Activated CD4-positive, alpha-beta T cell treated with anti-CD3 and anti-CD28 coated beads, Interleukin-2, amount 50 U/mL, for 24 hours (primary cell): ENCODE data around the gene VWA1.
"Not testable (repeated sequence)": the region's sequence is repeated elsewhere in the genome, so short reads cannot be mapped to it uniquely, and the experiment has no call there.

ENCODE experiments used
- DNase-seq, 2 donors: peaks; one replicate each; pipeline ENCODE4 v3.0.0-alpha.2; 2020; ENCODE audit warnings: low read depth in 1 of 2, low spot score in 1 of 2

VWA1 gene

DNA sequence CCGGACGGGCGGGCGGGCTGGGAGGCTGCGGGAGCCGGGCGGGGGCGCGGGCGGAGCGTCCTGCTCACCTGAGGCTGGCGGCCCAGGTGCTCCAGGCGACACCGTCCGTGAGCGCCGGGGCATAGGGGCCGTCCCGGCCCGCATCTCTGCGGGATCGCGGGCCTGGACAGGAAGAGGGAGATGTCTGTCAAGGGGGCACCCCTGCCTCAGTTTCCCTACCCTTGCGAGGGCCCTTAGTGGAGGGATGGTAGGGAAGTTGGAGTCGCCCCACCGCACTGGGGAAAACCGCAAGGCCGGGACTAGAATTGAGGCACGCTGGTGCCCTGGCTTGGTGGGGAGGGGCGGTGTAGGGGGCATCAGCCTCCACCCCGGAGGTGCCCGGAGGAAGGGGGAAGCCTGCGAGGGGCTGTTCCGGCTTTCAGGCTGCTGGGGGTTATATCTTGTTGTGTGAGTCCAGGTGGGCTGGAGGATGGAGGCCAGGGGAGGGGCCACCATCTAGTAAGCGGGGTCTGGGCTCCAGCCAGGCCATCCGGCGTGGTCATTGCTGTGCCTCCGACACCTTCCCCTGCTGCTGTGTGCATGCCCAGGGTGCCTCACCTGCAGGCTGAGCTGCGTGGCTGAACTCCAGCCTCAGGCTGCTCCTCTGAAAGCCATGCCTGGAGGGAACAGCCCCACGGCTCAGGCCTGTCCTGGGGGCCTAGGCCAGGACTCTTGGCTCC is 580 bp downstream of the VWA1 start:
- no peak for DNase-seq

DNA sequence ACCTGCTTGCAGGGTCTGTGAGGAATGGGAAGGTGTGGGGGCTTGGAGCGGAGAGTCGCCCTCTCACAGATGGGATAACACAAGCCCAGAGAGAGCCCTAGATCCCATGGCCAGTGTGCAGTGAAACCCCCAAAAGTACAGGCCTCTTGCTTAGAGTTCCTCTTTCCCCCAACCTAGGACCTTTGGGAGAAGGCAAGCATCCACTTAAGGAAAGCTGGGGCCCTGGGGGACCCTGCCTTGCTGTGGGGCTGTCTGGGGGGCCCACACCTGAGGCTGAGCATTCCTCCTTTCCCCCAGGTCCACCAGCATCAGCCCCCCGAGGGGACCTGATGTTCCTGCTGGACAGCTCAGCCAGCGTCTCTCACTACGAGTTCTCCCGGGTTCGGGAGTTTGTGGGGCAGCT is 1.1 kb downstream of the VWA1 start:
- no peak for DNase-seq

- no peak for DNase-seq
These were observed 1.8 kb downstream of the VWA1 start for GRCh38 chr1:1437033-1437903.

DNA sequence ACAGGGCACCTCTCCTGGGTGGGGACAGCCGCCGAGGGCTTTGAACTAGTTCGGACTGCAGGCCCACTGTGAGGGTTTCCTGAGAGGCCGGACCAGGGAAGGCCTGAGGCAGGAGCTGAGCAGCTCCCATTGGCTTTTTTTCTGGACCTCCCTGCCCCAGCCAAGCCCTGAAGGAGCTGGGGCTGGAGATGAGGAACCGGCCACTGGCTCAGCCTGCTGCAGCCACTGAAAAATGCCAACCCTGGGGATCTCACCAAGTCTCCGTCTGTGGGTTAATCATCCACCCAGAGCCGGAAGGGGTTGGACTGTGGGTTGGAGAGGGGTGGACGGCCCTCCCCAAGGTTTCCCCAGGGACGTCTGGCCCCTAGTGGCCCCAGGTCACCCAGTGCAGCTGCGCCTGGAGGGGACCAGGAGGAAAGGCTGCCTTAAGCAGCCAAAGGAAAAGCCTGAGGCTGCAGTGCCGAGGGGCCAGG is 2.5 kb downstream of the VWA1 start:
- DNase-seq = no peak

DNA sequence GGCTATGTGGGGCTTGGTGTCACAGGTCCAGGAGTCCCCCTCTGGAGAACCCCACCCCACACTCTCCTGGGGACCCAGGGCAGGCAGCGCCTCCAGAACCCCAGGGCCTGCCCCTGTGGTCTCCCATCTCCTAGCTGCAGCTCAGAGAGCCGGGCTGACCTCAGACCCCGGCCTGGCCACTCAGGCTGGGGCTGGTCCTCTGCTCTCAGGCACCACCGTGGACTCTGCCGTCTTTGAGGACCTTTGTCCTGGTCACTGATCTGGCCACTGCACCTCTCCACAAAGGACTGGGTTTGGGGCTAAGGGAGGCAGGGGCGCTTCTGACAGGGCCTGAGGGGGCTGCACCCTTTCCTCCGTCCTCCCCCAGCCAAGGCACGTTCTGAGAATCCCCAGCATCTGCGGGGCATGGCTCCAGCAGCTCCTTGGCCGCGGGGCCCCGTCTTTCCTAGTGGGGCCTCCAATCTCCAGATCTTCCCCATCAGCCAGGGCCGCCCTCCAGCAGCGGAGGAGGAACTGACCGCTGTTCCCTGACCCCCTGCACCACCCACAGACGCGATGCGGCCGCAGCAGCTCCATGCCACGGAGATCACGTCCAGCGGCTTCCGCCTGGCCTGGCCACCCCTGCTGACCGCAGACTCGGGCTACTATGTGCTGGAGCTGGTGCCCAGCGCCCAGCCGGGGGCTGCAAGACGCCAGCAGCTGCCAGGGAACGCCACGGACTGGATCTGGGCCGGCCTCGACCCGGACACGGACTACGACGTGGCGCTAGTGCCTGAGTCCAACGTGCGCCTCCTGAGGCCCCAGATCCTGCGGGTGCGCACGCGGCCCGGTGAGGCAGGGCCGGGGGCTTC is 3.3 kb downstream of the VWA1 start:
- no peak for DNase-seq

GRCh38 chr1:1439546-1440261 is 4.2 kb downstream of the VWA1 start:
- no peak for DNase-seq

GRCh38 chr1:1440262-1441001 is 4.9 kb downstream of the VWA1 start:
- DNase-seq = no peak

GRCh38 chr1:1441002-1441888 is 5.8 kb downstream of the VWA1 start:
- DNase-seq = peak; percentile 43 to 46

GRCh38 chr1:1442069-1442770 is 6.7 kb downstream of the VWA1 start:
- DNase-seq = no peak

DNA sequence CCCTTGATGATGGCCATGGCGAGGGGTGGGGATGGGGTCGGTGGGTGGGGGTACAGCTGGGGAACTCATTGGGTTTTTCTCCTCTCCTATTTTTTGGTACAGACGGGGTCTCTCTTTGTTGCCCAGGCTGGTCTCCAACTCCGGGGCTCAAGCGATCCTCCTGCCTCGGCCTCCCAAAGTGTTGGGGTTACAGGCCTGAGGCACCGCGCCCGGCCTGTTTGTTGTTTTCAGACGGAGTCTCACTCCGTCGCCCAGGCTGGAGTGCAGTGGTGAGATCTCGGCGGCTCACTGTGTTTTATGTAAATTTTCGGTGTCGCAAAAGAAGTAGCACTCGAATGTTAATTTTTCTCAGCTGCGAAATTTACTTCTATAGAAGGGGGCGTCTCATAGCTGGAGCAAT is 11.1 kb downstream of the VWA1 start:
- DNase-seq = not testable (repeated sequence)

DNA sequence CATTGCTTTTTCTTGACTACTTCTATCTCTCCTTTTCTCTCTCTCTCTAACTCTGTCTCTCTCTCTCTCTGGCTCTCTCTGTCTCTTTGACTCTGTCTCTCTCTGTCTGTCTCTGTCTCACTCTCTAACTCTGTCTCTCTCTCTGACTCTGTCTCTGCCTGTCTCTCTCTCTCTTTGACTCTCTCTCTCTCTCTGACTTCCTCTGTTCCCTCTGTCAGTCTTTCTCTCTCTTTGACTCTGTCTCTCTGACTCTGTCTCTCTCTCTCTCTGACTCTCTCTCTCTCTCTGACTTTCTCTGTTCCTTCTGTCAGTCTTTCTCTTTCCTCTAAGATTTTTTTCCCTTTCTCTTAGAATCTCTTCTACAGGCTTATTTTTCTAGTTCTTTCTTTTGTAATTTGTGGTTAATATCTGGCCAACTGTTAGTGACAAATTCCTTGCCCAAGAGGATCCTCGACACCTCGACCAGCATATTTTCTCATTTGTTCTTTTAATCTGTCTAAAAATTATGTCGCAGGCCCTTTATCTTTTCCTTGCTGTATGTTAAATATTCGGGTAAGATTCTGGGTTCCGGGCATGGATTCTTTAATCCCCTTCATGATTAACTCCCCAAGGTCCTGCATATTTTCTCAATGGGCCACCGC is 13.7 kb downstream of the VWA1 start, which contains the start of gene ATAD3C:
ATAD3C (plus strand) TSS at position 591 of the 641 bp plus-strand sequence. CDS start 995 bp downstream, outside the sequence.
- no peak for DNase-seq

DNA sequence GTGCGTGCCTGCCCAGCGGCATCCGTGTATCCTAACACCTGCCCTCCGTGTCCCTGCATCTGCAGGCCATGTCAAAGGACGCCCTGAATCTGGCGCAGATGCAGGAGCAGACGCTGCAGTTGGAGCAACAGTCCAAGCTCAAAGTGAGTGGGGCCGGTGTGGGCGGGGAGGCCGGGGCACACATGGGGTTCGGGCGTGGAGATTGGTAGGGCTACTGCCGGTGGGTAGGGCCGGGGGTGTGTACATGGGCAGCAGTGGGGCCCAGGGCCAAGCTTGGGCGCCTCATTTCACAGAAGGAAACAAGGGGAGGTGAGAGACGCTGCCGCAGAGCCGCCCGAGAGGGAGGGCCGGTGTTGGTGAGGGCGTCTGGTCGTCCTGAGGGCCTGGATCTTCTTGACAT is 15.1 kb downstream of the VWA1 start:
- DNase-seq = not testable (repeated sequence)

- DNase-seq = no peak
These were observed 16.3 kb downstream of the VWA1 start for GRCh38 chr1:1451696-1452364.

DNA sequence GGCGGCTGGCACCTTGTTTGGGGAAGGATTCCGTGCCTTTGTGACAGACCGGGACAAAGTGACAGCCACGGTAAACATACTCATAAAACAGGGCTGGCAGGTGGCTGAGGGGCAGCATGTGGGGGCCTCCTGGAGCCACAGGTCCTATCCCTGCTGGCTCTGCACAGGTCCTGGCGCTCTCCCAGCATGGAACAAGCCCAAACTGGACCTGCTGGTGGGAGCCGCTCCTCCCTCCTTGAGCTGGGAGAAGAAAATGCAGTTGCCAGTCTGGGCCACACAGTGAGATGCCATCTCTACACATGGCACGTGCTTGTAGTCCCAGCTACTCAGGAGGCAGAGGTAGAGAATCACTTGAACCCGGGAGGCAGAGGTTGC is 16.9 kb downstream of the VWA1 start:
- DNase-seq = not testable (repeated sequence)

- no peak for DNase-seq
These were observed 17.4 kb downstream of the VWA1 start for GRCh38 chr1:1452882-1453281.

DNA sequence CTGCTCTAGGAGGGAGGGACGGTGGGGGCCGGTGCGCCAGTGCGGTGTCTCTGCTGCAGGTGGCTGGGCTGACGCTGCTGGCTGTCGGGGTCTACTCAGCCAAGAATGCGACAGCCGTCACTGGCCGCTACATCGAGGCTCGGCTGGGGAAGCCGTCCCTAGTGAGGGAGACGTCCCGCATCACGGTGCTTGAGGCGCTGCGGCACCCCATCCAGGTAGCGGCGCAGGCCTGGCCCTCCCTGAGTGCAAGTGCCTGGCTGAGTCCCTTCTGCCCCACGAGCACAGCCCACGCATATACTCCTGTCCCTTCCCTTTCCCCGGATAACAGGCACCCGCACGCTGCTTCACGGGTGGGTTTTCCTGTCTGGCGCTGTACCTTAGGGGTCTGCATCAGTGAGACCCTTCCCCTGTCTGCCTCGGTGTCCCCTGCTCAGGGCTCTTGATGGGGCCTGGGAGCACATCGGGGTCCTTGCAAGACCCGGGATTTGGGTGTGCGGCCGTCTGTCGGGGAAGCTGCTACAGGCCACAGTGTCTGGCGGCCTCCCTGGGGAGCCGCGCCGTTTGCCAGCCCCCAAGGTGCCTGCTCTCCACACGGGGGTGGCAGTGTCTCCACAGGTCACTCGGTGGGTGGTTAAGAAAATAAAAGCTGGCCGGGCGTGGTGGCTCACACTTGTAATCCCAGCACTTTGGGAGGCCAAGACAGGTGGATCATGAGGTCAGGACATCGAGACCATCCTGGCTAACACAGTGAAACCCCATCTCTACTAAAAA is 19.0 kb downstream of the VWA1 start:
- not testable (repeated sequence) for DNase-seq
